PC-9 (cell line): ENCODE data around the gene PMEL. TPM values are rescaled to one million over a fixed set of nuclear protein-coding genes. Genes with fewer than 3 reads are reported as not detected.

Source experiments
- BruUV-seq: library from RNA; stranded (reverse); fragments of 400-500 nt; replicated peaks from 2 replicates; lab custom pipeline; 2021; lab: Mats Ljungman, UMichigan
- CTCF ChIA-PET: fragments of 300-600 bp; sonication (Branson Sonifier 250); formaldehyde crosslinking; loops from one replicate; lab custom pipeline; 2022; ENCODE audit warnings: antibody characterized with exemption; lab: Charles Lee
- POLR2A ChIA-PET: fragments of 300-600 bp; sonication (Branson Sonifier 250); formaldehyde crosslinking; loops from one replicate; lab custom pipeline; 2022; ENCODE audit warnings: antibody characterized with exemption; ENCODE audit not compliant: unreplicated experiment; lab: Charles Lee
- DNase-seq, 2 experiments: peaks; one replicate each; pipeline versions ENCODE4 v3.0.0 to v3.0.0-alpha.2; 2015 to 2022; ENCODE audit warnings: mixed read lengths in 1 of 2
- H2AFZ ChIP-seq: fragments of 200-600 bp; sonication (generic); 2 replicates; pipeline ENCODE4 v1.8.1; 2017; ENCODE audit warnings: antibody characterized with exemption
- H3F3A ChIP-seq: fragments of 200-600 bp; sonication (generic); 2 replicates; pipeline ENCODE4 v1.8.1; 2017; ENCODE audit warnings: antibody characterized with exemption, mild to moderate bottlenecking, low read depth; ENCODE audit not compliant: insufficient read depth
- H3K27ac ChIP-seq: fragments of 200-600 bp; sonication (generic); 2 replicates; pipeline ENCODE4 v1.6.1; 2016; ENCODE audit warnings: mixed run types
- H3K27me3 ChIP-seq: fragments of 200-600 bp; sonication (generic); 2 replicates; pipeline ENCODE4 v1.6.1; 2016; ENCODE audit warnings: low read depth, mixed run types; ENCODE audit not compliant: insufficient read depth
- H3K36me3 ChIP-seq: fragments of 200-600 bp; sonication (generic); 2 replicates; pipeline ENCODE4 v1.6.1; 2016; ENCODE audit warnings: low read depth, mixed run types
- H3K4me1 ChIP-seq: fragments of 200-600 bp; sonication (generic); replicated peaks from 2 replicates; pipeline ENCODE4 v1.6.1; 2016; ENCODE audit warnings: mixed run types; ENCODE audit not compliant: insufficient read depth
- H3K4me2 ChIP-seq: fragments of 200-600 bp; sonication (generic); 2 replicates; pipeline ENCODE4 v1.6.1; 2017; ENCODE audit warnings: mixed run types
- H3K4me3 ChIP-seq: fragments of 200-600 bp; sonication (generic); 2 replicates; pipeline ENCODE4 v1.6.1; 2016; ENCODE audit warnings: mixed run types
- H3K79me2 ChIP-seq: fragments of 200-600 bp; sonication (generic); 2 replicates; pipeline ENCODE4 v1.6.1; 2017; ENCODE audit warnings: low read depth, mixed run types
- H3K9me2 ChIP-seq: fragments of 200-600 bp; sonication (generic); 2 replicates; pipeline ENCODE4 v1.8.1; 2017; ENCODE audit warnings: mild to moderate bottlenecking; ENCODE audit not compliant: insufficient read depth
- H3K9me3 ChIP-seq: fragments of 200-600 bp; sonication (generic); 2 replicates; pipeline ENCODE4 v1.8.1; 2016; ENCODE audit warnings: low read depth; ENCODE audit not compliant: insufficient read depth
- H4K20me1 ChIP-seq: fragments of 200-600 bp; sonication (generic); 2 replicates; pipeline ENCODE4 v1.8.1; 2017; ENCODE audit not compliant: insufficient read depth
- EZH2 ChIP-seq: fragments of 200-600 bp; sonication (generic); IDR thresholded peaks from 2 replicates; pipeline ENCODE4 v1.8.0; 2017; ENCODE audit warnings: antibody characterized with exemption, low read depth
- intact Hi-C: fragments of 100-400 bp; cut with micrococcal nuclease; formaldehyde crosslinking; loops from one replicate; pipeline ENCODE4 v1.10.0; 2022; ENCODE audit not compliant: unreplicated experiment
- total RNA-seq: library from RNA; stranded (reverse); gene quantifications from 2 replicates; pipeline ENCODE4 v1.2.3, GENCODE V29; 2021
- TF ChIP-seq, protein P1 (sequence below): fragments of 200-600 bp; sonication (generic); conservative IDR thresholded peaks from 2 replicates; pipeline ENCODE4 v1.6.1; 2017; ENCODE audit warnings: mixed run types, antibody characterized with exemption, mild to moderate bottlenecking, moderate library complexity

PMEL gene
- total RNA-seq, 1 experiment from 2014 or later, result 8.7 TPM

DNA sequence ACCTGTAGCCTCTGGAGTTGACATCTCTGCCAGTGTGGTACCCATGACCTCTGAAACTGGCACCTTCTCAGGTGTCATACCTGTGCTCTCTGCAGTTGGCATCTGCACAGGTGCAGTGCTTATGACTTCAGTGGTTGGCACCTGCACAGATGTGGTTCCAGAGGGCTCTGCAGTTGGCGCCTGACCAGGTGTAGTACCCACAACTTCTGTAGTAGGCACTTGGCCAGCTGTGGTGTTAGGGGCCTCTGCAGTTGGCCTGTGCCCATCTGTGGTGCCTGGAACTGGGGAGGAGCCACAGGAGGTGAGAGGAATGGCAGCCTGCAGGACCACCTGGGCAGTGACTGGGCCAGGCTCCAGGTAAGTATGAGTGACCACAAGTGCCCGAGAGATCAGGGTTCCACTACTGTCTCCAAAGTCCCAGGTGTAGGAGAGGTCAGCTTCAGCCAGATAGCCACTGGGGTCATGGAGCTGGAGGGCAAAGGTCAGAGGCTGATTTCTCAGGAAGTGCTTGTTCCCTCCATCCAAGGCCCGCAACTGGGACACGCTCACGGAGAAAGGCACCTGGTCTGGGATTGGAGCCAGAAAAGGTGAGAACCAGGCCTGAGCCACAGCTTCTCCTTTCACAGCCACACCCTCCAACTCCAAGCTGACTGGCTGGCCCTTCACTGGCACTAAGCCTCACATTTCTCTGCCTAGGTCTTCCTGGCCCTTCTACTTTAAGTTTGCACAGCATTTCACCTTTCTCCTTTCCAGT, 8.6 kb downstream of the PMEL start:
- peak; percentile 64 to 71 for DNase-seq
- Histone ChIP-seq H3K4me3 (no peak overlapping the region), H3K27me3 (no peaks in the 10 kb centered on the region), H3K79me2 (no peaks in the 10 kb centered on the region), H2AFZ (no peak overlapping the region), H3K9me3 (no peaks in the 10 kb centered on the region), H3K4me1 (peaks cover 43% of the 10 kb centered on the region), H3K9me2 (no peaks in the 10 kb centered on the region), H3K36me3 (0 out of 2 replicates have a peak, but pooled peaks cover 3% of the 10 kb centered on the region), H3K27ac (peak overlapping the region; percentile 58; the same call in 1 of the 2 replicates), H4K20me1 (no peaks in the 10 kb centered on the region), H3K4me2 (peak overlapping the region; percentile 49), H3F3A (peaks cover 30% of the 10 kb centered on the region)
- intact Hi-C loops, result loop anchor here (10.0 kb wide), 1 partner anchor 88 kb away; the partner anchor contains the start of gene RPS26
- BruUV-seq, result no TSS peak
- TF ChIP-seq EZH2, result no peak
- ChIA-PET CTCF (interaction anchor here (0.6 to 1.6 kb wide), 3 partner anchors 17 to 95 kb away, joined by 3 to 6 read pairs (median 3); partner anchors contain the start of gene RAB5B), POLR2A (interaction anchor here (0.6 to 0.9 kb wide), 5 partner anchors 11 to 1248 kb away, joined by 3 to 9 read pairs (median 3); partner anchors contain the start of gene RAB5B)

DNA sequence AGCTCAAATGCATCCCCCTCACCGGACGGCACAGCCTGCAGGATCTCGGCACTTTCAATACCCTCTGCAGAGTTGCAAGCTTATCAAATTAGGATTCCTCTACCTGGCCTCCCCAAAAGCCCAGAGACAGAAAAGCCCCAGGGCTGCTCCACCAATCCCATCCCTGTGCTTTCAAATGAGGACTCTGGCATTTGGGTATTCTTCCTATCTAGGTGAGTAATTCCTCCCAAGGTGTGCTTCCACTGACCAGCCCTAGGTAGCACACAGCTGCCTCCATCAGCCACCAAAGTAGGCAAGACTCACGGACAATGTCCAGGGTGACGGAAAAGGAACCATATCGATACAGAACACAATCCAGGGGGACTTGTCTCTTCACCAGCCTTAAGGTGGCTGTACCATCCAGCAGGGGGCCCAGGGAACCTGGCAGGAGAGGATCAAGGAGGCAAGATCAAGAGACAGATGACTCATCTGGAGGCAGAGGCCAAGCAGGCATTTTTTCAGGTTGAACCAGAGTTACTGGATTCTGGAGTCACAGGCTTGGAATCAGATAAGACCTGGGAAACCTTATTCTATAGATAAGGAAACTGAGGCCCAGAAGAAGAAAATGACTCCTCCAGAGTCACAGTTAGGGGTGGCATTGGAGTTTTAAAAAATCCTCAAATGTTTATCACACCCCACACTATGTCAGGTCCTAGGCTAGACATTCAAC, 9.9 kb downstream of the PMEL start:
- POLR2A ChIA-PET, result interaction anchor here (0.5 to 1.2 kb wide), 2 partner anchors 19 to 138 kb away, joined by 3 to 5 read pairs; partner anchors contain the start of gene SARNP
- peak overlapping the region; percentile 49 for H3K4me2 ChIP-seq
- peak; percentile 84 to 93 for DNase-seq
- CTCF ChIA-PET, result interaction anchor here (0.6 kb wide), 1 partner anchor 40 kb away, joined by 3 read pairs; no protein-coding TSS in a partner anchor
- H3K27ac ChIP-seq, result peak overlapping the region; percentile 58
- no peaks in the 10 kb centered on the region for H4K20me1 ChIP-seq
- no peak overlapping the region for H3K4me3 ChIP-seq
- 0 out of 2 replicates have a peak, but pooled peaks cover 3% of the 10 kb centered on the region for H3K36me3 ChIP-seq
- intact Hi-C loops, result loop anchor here (1.0 to 10.0 kb wide), 2 partner anchors 18 to 89 kb away; partner anchors contain the start of genes RAB5B and RPS26
- peaks cover 30% of the 10 kb centered on the region for H3F3A ChIP-seq
- no peaks in the 10 kb centered on the region for H3K9me3 ChIP-seq
- no peak overlapping the region for H2AFZ ChIP-seq
- H3K27me3 ChIP-seq, result no peaks in the 10 kb centered on the region
- BruUV-seq, result TSS peak; percentile 24
- H3K4me1 ChIP-seq, result peaks cover 43% of the 10 kb centered on the region
- no peaks in the 10 kb centered on the region for H3K79me2 ChIP-seq
- H3K9me2 ChIP-seq, result no peaks in the 10 kb centered on the region
- TF ChIP-seq, protein P1, sequence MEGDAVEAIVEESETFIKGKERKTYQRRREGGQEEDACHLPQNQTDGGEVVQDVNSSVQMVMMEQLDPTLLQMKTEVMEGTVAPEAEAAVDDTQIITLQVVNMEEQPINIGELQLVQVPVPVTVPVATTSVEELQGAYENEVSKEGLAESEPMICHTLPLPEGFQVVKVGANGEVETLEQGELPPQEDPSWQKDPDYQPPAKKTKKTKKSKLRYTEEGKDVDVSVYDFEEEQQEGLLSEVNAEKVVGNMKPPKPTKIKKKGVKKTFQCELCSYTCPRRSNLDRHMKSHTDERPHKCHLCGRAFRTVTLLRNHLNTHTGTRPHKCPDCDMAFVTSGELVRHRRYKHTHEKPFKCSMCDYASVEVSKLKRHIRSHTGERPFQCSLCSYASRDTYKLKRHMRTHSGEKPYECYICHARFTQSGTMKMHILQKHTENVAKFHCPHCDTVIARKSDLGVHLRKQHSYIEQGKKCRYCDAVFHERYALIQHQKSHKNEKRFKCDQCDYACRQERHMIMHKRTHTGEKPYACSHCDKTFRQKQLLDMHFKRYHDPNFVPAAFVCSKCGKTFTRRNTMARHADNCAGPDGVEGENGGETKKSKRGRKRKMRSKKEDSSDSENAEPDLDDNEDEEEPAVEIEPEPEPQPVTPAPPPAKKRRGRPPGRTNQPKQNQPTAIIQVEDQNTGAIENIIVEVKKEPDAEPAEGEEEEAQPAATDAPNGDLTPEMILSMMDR, result peak; percentile 81
- TF ChIP-seq EZH2, result no peak

DNA sequence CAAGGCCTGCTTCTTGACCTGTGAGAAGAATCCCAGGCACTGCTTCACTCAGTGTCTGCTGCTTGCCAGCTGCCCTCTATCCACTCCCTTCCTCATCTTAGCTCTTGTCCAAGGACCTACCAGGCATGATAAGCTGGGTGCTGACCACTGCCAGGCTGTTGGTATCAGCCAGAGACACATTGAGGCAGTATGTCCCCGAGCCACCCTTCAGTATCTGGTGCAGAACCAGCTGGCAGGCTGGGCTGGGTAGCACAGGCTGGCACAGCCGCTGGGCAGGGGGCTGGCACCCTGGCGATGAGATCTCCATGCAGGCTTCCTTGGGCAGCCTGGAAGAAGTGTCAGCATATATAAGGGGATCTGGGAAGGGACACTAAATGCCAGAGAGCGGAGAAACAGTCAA, 10.5 kb downstream of the PMEL start:
- no peak overlapping the region for H2AFZ ChIP-seq
- H3K79me2 ChIP-seq, result no peaks in the 10 kb centered on the region
- no peaks in the 10 kb centered on the region for H3K27me3 ChIP-seq
- no peak overlapping the region for H3K4me3 ChIP-seq
- peak overlapping the region; percentile 58; the same call in 1 of the 2 replicates for H3K27ac ChIP-seq
- H3K9me3 ChIP-seq, result no peaks in the 10 kb centered on the region
- intact Hi-C loops, result loop anchor here (10.0 kb wide), 1 partner anchor 89 kb away; the partner anchor contains the start of gene RPS26
- no peaks in the 10 kb centered on the region for H4K20me1 ChIP-seq
- peaks cover 43% of the 10 kb centered on the region for H3K4me1 ChIP-seq
- peak overlapping the region; percentile 49 for H3K4me2 ChIP-seq
- TF ChIP-seq, protein P1, result no peak
- TF ChIP-seq EZH2, result no peak
- peaks cover 30% of the 10 kb centered on the region for H3F3A ChIP-seq
- ChIA-PET CTCF (no interaction called here), POLR2A (interaction anchor here (0.5 to 1.2 kb wide), 2 partner anchors 19 to 138 kb away, joined by 3 to 5 read pairs; partner anchors contain the start of gene SARNP)
- no peaks in the 10 kb centered on the region for H3K9me2 ChIP-seq
- DNase-seq, result no peak
- H3K36me3 ChIP-seq, result 0 out of 2 replicates have a peak, but pooled peaks cover 3% of the 10 kb centered on the region
- BruUV-seq, result no TSS peak
